OCI-LY3 (cell line): ENCODE results near the gene LEFTY2.
"Not testable (repeated sequence)": the region's sequence is repeated elsewhere in the genome, so short reads cannot be mapped to it uniquely, and the experiment has no call there.

Experiments used
- H2AFZ ChIP-seq: fragments of 200-600, 300-600 bp; shearing (Covaris generic); 2 replicates; pipeline ENCODE4 v1.6.0; 2014; ENCODE audit warnings: antibody characterized with exemption, low read depth, low read length
- H3K27ac ChIP-seq: fragments of 200-600, 300-600 bp; sonication (generic); 2 replicates; pipeline ENCODE4 v1.5.1; 2014; ENCODE audit warnings: mild to moderate bottlenecking, low read length, moderate library complexity, mixed read lengths
- H3K27me3 ChIP-seq: fragments of 200-600, 300-600 bp; sonication (generic); 2 replicates; pipeline ENCODE4 v1.6.1; 2014; ENCODE audit warnings: low read depth, low read length, mixed read lengths
- H3K36me3 ChIP-seq: fragments of 200-600, 300-600 bp; sonication (generic); replicated peaks from 2 replicates; pipeline ENCODE3; 2014; ENCODE audit warnings: low read depth, low read length, mixed read lengths
- H3K4me1 ChIP-seq: fragments of 300-600, 200-600 bp; sonication (generic); 2 replicates; pipeline ENCODE4 v1.6.1; 2014; ENCODE audit warnings: low read length, mixed read lengths
- H3K4me2 ChIP-seq: fragments of 200-600, 300-600 bp; sonication (generic); 2 replicates; pipeline ENCODE4 v1.6.1; 2014; ENCODE audit warnings: low read length, mixed read lengths
- H3K4me3 ChIP-seq: fragments of 300-600, 200-600 bp; sonication (generic); 2 replicates; pipeline ENCODE4 v1.5.1; 2014; ENCODE audit warnings: antibody characterized with exemption, mild to moderate bottlenecking, low read length, moderate library complexity
- H3K79me2 ChIP-seq: fragments of 300-600, 200-600 bp; shearing (Covaris generic); 2 replicates; pipeline ENCODE4 v1.6.1; 2014; ENCODE audit warnings: mild to moderate bottlenecking, low read length, mixed read lengths
- H3K9ac ChIP-seq: fragments of 300-600, 200-600 bp; shearing (Covaris generic); 2 replicates; pipeline ENCODE4 v1.6.0; 2014; ENCODE audit warnings: mild to moderate bottlenecking, low read length, moderate library complexity
- H3K9me3 ChIP-seq: fragments of 200-600, 300-600 bp; shearing (Covaris generic); 2 replicates; pipeline ENCODE4 v1.6.1; 2014; ENCODE audit warnings: low read length, mixed read lengths; ENCODE audit not compliant: insufficient read depth
- H4K20me1 ChIP-seq: fragments of 200-600, 300-600 bp; sonication (generic); 2 replicates; pipeline ENCODE4 v1.6.1; 2016; ENCODE audit warnings: low read length, mixed read lengths; ENCODE audit not compliant: insufficient read depth
- CTCF ChIP-seq: fragments of 200-600, 300-600 bp; sonication (generic); IDR thresholded peaks from 2 replicates; pipeline ENCODE4 v1.5.1; 2014; ENCODE audit warnings: antibody characterized with exemption, low read length, low read depth
- EZH2phosphoT487 ChIP-seq: fragments of 200-600 bp; shearing (Covaris generic); IDR thresholded peaks from 2 replicates; pipeline ENCODE4 v1.6.1; 2018; ENCODE audit warnings: antibody characterized with exemption, mixed run types, low read depth

The LEFTY2 gene

GRCh38 chr1:225941942-225942222, 862 bp upstream of the LEFTY2 start:
- Histone ChIP-seq H4K20me1 (no peaks in the 10 kb centered on the region), H2AFZ (no peak overlapping the region), H3K4me1 (peaks cover 28% of the 10 kb centered on the region), H3K9ac (no peak overlapping the region), H3K4me2 (peak overlapping the region; percentile 63), H3K4me3 (no peak overlapping the region; the same call in 1 of the 2 replicates), H3K27ac (no peak overlapping the region), H3K79me2 (no peaks in the 10 kb centered on the region), H3K27me3 (peaks cover 25% of the 10 kb centered on the region), H3K9me3 (no peaks in the 10 kb centered on the region), H3K36me3 (no peaks in the 10 kb centered on the region)
- TF ChIP-seq CTCF (no peak), EZH2phosphoT487 (no peak)

GRCh38 chr1:225940385-225941151, 452 bp downstream of the LEFTY2 start:
- Histone ChIP-seq H3K4me3 (no peak overlapping the region), H3K36me3 (no peaks in the 10 kb centered on the region), H3K9me3 (no peaks in the 10 kb centered on the region), H2AFZ (no peak overlapping the region), H3K27ac (no peak overlapping the region), H4K20me1 (no peaks in the 10 kb centered on the region), H3K79me2 (no peaks in the 10 kb centered on the region), H3K9ac (no peak overlapping the region), H3K4me2 (no peak overlapping the region), H3K27me3 (peaks cover 12% of the 10 kb centered on the region), H3K4me1 (peaks cover 28% of the 10 kb centered on the region)
- TF ChIP-seq CTCF = no peak
- TF ChIP-seq EZH2phosphoT487 = no peak

- not testable (repeated sequence) for H3K4me2 ChIP-seq, H3K9me3 ChIP-seq, H3K4me3 ChIP-seq, H3K9ac ChIP-seq, H4K20me1 ChIP-seq, H2AFZ ChIP-seq, H3K27me3 ChIP-seq, H3K27ac ChIP-seq, H3K36me3 ChIP-seq, H3K79me2 ChIP-seq
- H3K4me1 ChIP-seq = peaks cover 22% of the 10 kb centered on the region
Measured at GRCh38 chr1:225939939-225940310, 1.1 kb downstream of the LEFTY2 start.

GRCh38 chr1:225939097-225939938, 1.7 kb downstream of the LEFTY2 start:
- not testable (repeated sequence) for H3K9me3 ChIP-seq, H3K27ac ChIP-seq, H3K9ac ChIP-seq, H3K4me2 ChIP-seq, H3K27me3 ChIP-seq, H3K79me2 ChIP-seq, H3K36me3 ChIP-seq, H4K20me1 ChIP-seq, H2AFZ ChIP-seq, H3K4me3 ChIP-seq
- H3K4me1 ChIP-seq = peaks cover 16% of the 10 kb centered on the region
